CD14-positive monocyte (primary cell): Measurements from ENCODE around the gene GATA5. TPM values are rescaled to one million over a fixed set of nuclear protein-coding genes. Genes with fewer than 3 reads are reported as not detected.

Experiments
- DNase-seq, 3 donors: peaks; one replicate each; pipeline ENCODE4 v3.0.0-alpha.2; 2011 to 2022
- H2AFZ ChIP-seq: 2 replicates; pipeline ENCODE4 v1.6.0; 2012; ENCODE audit warnings: mild to moderate bottlenecking, low read depth, low read length, inconsistent platforms; ENCODE audit not compliant: insufficient read depth, poor library complexity, severe bottlenecking
- H3K27ac ChIP-seq, 2 donors: 1 replicate in 1 of 2; 2 replicates in 1 of 2; pipeline ENCODE4 v1.5.1; 2012 to 2013; ENCODE audit warnings: low read length in 2 of 2, control low read depth in 1 of 2, inconsistent platforms in 1 of 2, low read depth in 1 of 2, mild to moderate bottlenecking in 1 of 2
- H3K27me3 ChIP-seq, 2 donors: one replicate each; pipeline versions ENCODE4 v1.6.0 to v1.6.1; 2011 to 2013; ENCODE audit warnings: low read length in 2 of 2; ENCODE audit not compliant: control insufficient read depth in 2 of 2, insufficient read depth in 2 of 2
- H3K36me3 ChIP-seq, 2 donors: replicated peaks in 1 of 2; 1 replicate in 1 of 2; 2 replicates in 1 of 2; pipeline versions ENCODE4 v1.5.1 to v1.6.1; 2012 to 2013; ENCODE audit warnings: low read length in 2 of 2, control low read depth in 1 of 2, inconsistent platforms in 1 of 2, mild to moderate bottlenecking in 1 of 2; ENCODE audit not compliant: insufficient read depth in 2 of 2, control insufficient read depth in 1 of 2
- H3K4me1 ChIP-seq, 2 donors: 1 replicate in 1 of 2; 2 replicates in 1 of 2; pipeline versions ENCODE4 v1.5.1 to v1.6.1; 2012 to 2013; ENCODE audit warnings: low read length in 2 of 2, control low read depth in 1 of 2, inconsistent platforms in 1 of 2, mild to moderate bottlenecking in 1 of 2, moderate library complexity in 1 of 2; ENCODE audit not compliant: insufficient read depth in 2 of 2, control insufficient read depth in 1 of 2
- H3K4me2 ChIP-seq: replicated peaks from 2 replicates; pipeline ENCODE3; 2012; ENCODE audit warnings: low read length, moderate library complexity, mild to moderate bottlenecking; ENCODE audit not compliant: poor library complexity, severe bottlenecking; ENCODE audit errors: extremely low read depth
- H3K4me3 ChIP-seq, 3 experiments: fragments of 200-600 bp in 1 of 3; sonication (generic) in 1 of 3; replicated peaks in 1 of 3; 1 replicate in 2 of 3; 2 replicates in 1 of 3; pipeline ENCODE4 v1.5.1; 2011 to 2013; ENCODE audit warnings: low read length in 3 of 3, mild to moderate bottlenecking in 3 of 3, control low read depth in 2 of 3, low read depth in 2 of 3, inconsistent platforms in 1 of 3, moderate library complexity in 1 of 3
- H3K79me2 ChIP-seq: 2 replicates; pipeline ENCODE4 v1.6.0; 2012; ENCODE audit warnings: mild to moderate bottlenecking, control low read depth, inconsistent platforms, low read length, moderate library complexity; ENCODE audit not compliant: insufficient read depth
- H3K9ac ChIP-seq: 2 replicates; pipeline ENCODE4 v1.6.0; 2017; ENCODE audit warnings: low read length, mild to moderate bottlenecking; ENCODE audit not compliant: insufficient read depth, poor library complexity, severe bottlenecking
- H3K9me3 ChIP-seq, 2 donors: replicated peaks in 1 of 2; 1 replicate in 1 of 2; 2 replicates in 1 of 2; pipeline versions ENCODE4 v1.5.1 to v1.6.1; 2012 to 2013; ENCODE audit warnings: low read length in 2 of 2, control low read depth in 1 of 2; ENCODE audit not compliant: control insufficient read depth in 1 of 2, insufficient read depth in 1 of 2
- H4K20me1 ChIP-seq: 2 replicates; pipeline ENCODE4 v1.6.0; 2012; ENCODE audit warnings: mild to moderate bottlenecking, low read length, control low read depth, moderate library complexity; ENCODE audit not compliant: insufficient read depth
- H3K27ac Mint-ChIP-seq, 7 donors: one replicate each; pipeline ENCODE4 v1.8.0; 2020; ENCODE audit warnings: mild to moderate bottlenecking in 7 of 7, mixed read lengths in 7 of 7, moderate library complexity in 6 of 7, inconsistent platforms in 2 of 7
- H3K27me3 Mint-ChIP-seq, 3 donors: one replicate each; pipeline ENCODE4 v1.8.0; 2021 to 2022; ENCODE audit warnings: low read depth in 3 of 3, mild to moderate bottlenecking in 3 of 3, mixed read lengths in 3 of 3, moderate library complexity in 3 of 3, inconsistent platforms in 1 of 3
- H3K36me3 Mint-ChIP-seq, 2 donors: one replicate each; pipeline ENCODE4 v1.8.0; 2020; ENCODE audit warnings: mixed read lengths in 2 of 2, inconsistent platforms in 1 of 2, mild to moderate bottlenecking in 1 of 2
- H3K4me1 Mint-ChIP-seq: one replicate; pipeline ENCODE4 v1.8.0; 2020; ENCODE audit warnings: mild to moderate bottlenecking, mixed read lengths
- H3K4me3 Mint-ChIP-seq, 2 donors: one replicate each; pipeline ENCODE4 v1.8.0; 2020; ENCODE audit warnings: mild to moderate bottlenecking in 2 of 2, mixed read lengths in 2 of 2, moderate library complexity in 1 of 2
- H3K9me3 Mint-ChIP-seq, 7 donors: one replicate each; pipeline ENCODE4 v1.8.0; 2020 to 2022; ENCODE audit warnings: mixed read lengths in 7 of 7, mild to moderate bottlenecking in 6 of 7, moderate library complexity in 6 of 7, inconsistent platforms in 2 of 7
- WGBS: methylation state at CpG from one replicate; pipeline ENCODE4 v1.1.5; 2013; ENCODE audit warnings: missing lambda C conversion rate; ENCODE audit not compliant: insufficient coverage; 5-methylcytosine and 5-hydroxymethylcytosine counted together
- intact Hi-C, 2 donors: fragments of 100-400 bp; cut with micrococcal nuclease; formaldehyde crosslinking; loops; one replicate each; pipeline versions ENCODE4 v1.15.0 to v1.15.1; 2023
- polyA plus RNA-seq, 3 donors: library from polyadenylated mRNA; depleted of rRNA in 1 of 3; unstranded in 2 of 3; stranded (reverse) in 1 of 3; fragments of 300-500 nt in 2 of 3; fragments of >200 nt in 1 of 3; fragmentation: Illumina TruSeq in 2 of 3; gene quantifications; 1 replicate in 2 of 3; 2 replicates in 1 of 3; pipeline ENCODE4 v1.2.3, GENCODE V29; 2012 to 2021
- TF ChIP-seq, protein P1 (sequence below): fragments of 200-600 bp; IDR thresholded peaks from one replicate; pipeline ENCODE4 v1.8.0; 2022; ENCODE audit warnings: antibody characterized with exemption, mild to moderate bottlenecking

The GATA5 gene
- polyA plus RNA-seq, 3 donors: not detected

GRCh38 chr20:62518911-62519310, 43.1 kb upstream of the GATA5 start:
- H3K9ac ChIP-seq: no peak overlapping the region
- no peak overlapping the region for H3K4me3 ChIP-seq
- no peak for DNase-seq
- H3K27ac Mint-ChIP-seq: no peak overlapping the region
- H3K9me3 Mint-ChIP-seq: peaks cover 0 to under 1% (median 0%) of the 10 kb centered on the region in 7 donors
- TF ChIP-seq, protein P1, sequence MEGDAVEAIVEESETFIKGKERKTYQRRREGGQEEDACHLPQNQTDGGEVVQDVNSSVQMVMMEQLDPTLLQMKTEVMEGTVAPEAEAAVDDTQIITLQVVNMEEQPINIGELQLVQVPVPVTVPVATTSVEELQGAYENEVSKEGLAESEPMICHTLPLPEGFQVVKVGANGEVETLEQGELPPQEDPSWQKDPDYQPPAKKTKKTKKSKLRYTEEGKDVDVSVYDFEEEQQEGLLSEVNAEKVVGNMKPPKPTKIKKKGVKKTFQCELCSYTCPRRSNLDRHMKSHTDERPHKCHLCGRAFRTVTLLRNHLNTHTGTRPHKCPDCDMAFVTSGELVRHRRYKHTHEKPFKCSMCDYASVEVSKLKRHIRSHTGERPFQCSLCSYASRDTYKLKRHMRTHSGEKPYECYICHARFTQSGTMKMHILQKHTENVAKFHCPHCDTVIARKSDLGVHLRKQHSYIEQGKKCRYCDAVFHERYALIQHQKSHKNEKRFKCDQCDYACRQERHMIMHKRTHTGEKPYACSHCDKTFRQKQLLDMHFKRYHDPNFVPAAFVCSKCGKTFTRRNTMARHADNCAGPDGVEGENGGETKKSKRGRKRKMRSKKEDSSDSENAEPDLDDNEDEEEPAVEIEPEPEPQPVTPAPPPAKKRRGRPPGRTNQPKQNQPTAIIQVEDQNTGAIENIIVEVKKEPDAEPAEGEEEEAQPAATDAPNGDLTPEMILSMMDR: no peak
- no peak overlapping the region for H3K4me3 Mint-ChIP-seq
- no peaks in the 10 kb centered on the region for H4K20me1 ChIP-seq
- H2AFZ ChIP-seq: no peak overlapping the region
- intact Hi-C loops: no loop called here
- no peaks in the 10 kb centered on the region for H3K4me1 Mint-ChIP-seq
- no peak overlapping the region for H3K4me2 ChIP-seq
- H3K79me2 ChIP-seq: no peaks in the 10 kb centered on the region
- H3K27me3 ChIP-seq: peaks cover 0 to under 1% of the 10 kb centered on the region in 2 donors
- no peaks in the 10 kb centered on the region for H3K9me3 ChIP-seq
- H3K36me3 ChIP-seq: no peaks in the 10 kb centered on the region
- WGBS: 96% methylated on average over 14 of the region's 18 CpGs
- peaks cover 8 to 21% (median 11%) of the 10 kb centered on the region in 3 donors for H3K27me3 Mint-ChIP-seq
- no peak overlapping the region for H3K27ac ChIP-seq
- H3K4me1 ChIP-seq: no peaks in the 10 kb centered on the region
- no peaks in the 10 kb centered on the region for H3K36me3 Mint-ChIP-seq

- Histone ChIP-seq H3K27me3 (peaks cover 0 to 9% of the 10 kb centered on the region in 2 donors), H2AFZ (no peak overlapping the region), H3K36me3 (no peaks in the 10 kb centered on the region), H3K79me2 (no peaks in the 10 kb centered on the region), H3K4me3 (no peak overlapping the region), H3K4me1 (no peaks in the 10 kb centered on the region), H3K9ac (no peak overlapping the region), H3K9me3 (no peaks in the 10 kb centered on the region), H3K27ac (no peak overlapping the region), H3K4me2 (no peak overlapping the region), H4K20me1 (no peaks in the 10 kb centered on the region)
- H3K27ac Mint-ChIP-seq: no peak overlapping the region
- H3K27me3 Mint-ChIP-seq: peaks cover 11 to 24% (median 13%) of the 10 kb centered on the region in 3 donors
- TF ChIP-seq, protein P1: no peak
- no peak overlapping the region for H3K4me3 Mint-ChIP-seq
- no peaks in the 10 kb centered on the region for H3K36me3 Mint-ChIP-seq
- WGBS: 91% methylated on average over 11 of the region's 15 CpGs
- no peak for DNase-seq
- intact Hi-C loops: no loop called here
- H3K9me3 Mint-ChIP-seq: peaks cover 0 to 2% (median 0%) of the 10 kb centered on the region in 7 donors
- no peaks in the 10 kb centered on the region for H3K4me1 Mint-ChIP-seq
These were observed 42.3 kb upstream of the GATA5 start for GRCh38 chr20:62517901-62518610.
